Adrenal gland (tissue), 12 donors: ENCODE data around the gene OPCML. TPM values are rescaled to one million over a fixed set of nuclear protein-coding genes. Genes with fewer than 3 reads are reported as not detected.

Experiments used
- DNase-seq, 7 donors: peaks; one replicate each; pipeline ENCODE4 v3.0.0-alpha.2; 2019 to 2020
- H3K27ac ChIP-seq, 5 donors: fragments of 200-600 bp; sonication (generic) in 4 of 5; 1 replicate in 3 of 5; 2 replicates in 2 of 5; pipeline versions ENCODE4 v1.5.1 to v1.8.0; 2016 to 2020; ENCODE audit warnings: mild to moderate bottlenecking in 1 of 5
- H3K27me3 ChIP-seq: fragments of 200-600 bp; 2 replicates; pipeline ENCODE4 v1.8.0; 2021
- H3K36me3 ChIP-seq, 2 donors: fragments of 200-600 bp; replicated peaks in 1 of 2; 1 replicate in 1 of 2; 2 replicates in 1 of 2; pipeline versions ENCODE4 v1.5.1 to v1.8.0; 2018 to 2022
- H3K4me1 ChIP-seq, 2 donors: fragments of 200-600 bp; replicated peaks in 1 of 2; 1 replicate in 1 of 2; 2 replicates in 1 of 2; pipeline versions ENCODE4 v1.5.1 to v1.8.0; 2018 to 2021
- H3K4me3 ChIP-seq, 4 donors: fragments of 200-600 bp; sonication (generic) in 3 of 4; one replicate each; pipeline ENCODE4 v1.5.1; 2016 to 2018
- H3K9me3 ChIP-seq, 3 donors: fragments of 200-600 bp; sonication (generic) in 1 of 3; replicated peaks in 1 of 3; 1 replicate in 2 of 3; 2 replicates in 1 of 3; pipeline versions ENCODE4 v1.5.1 to v1.8.0; 2016 to 2021
- CTCF ChIP-seq, 6 experiments: fragments of 450-650 bp in 4 of 6; fragments of 200-600 bp in 2 of 6; sonication (generic) in 1 of 6; IDR thresholded peaks; 1 replicate in 5 of 6; 2 replicates in 1 of 6; pipeline versions ENCODE4 v1.5.1 to v1.8.0; 2016 to 2021; ENCODE audit warnings: antibody characterized with exemption in 6 of 6, mild to moderate bottlenecking in 2 of 6, moderate library complexity in 1 of 6
- POLR2A ChIP-seq, 2 donors: fragments of 450-650 bp; IDR thresholded peaks; one replicate each; pipeline ENCODE4 v1.6.1; 2017; ENCODE audit warnings: antibody characterized with exemption in 2 of 2, mild to moderate bottlenecking in 2 of 2, moderate library complexity in 1 of 2
- WGBS, 4 donors: extraction: QIAGEN DNeasy Blood & Tissue Kit in 2 of 4; methylation state at CpG; one replicate each; pipeline versions ENCODE4 v1.1.5 to v1.1.7; 2013 to 2017; 5-methylcytosine and 5-hydroxymethylcytosine counted together
- intact Hi-C, 2 donors: fragments of 100-400 bp; cut with DNase I; formaldehyde crosslinking; loops; one replicate each; pipeline versions ENCODE4 v1.14.1 to v1.15.0; 2022 to 2023
- polyA plus RNA-seq, 3 donors: library from polyadenylated mRNA; stranded (reverse); fragments of 200-250 nt in 2 of 3; fragments of 350-450 nt in 1 of 3; fragmentation: Illumina TruSeq in 1 of 3; extraction: RNeasy Lipid Tissue Mini Kit (QIAGEN cat#74804) in 1 of 3; gene quantifications; one replicate each; pipeline ENCODE4 v1.2.3, GENCODE V29; 2013 to 2014
- total RNA-seq, 9 donors: library from RNA; depleted of rRNA in 4 of 9; stranded (reverse); fragments of >200 nt in 4 of 9; fragments of 120-200 nt in 1 of 9; fragmentation: NEBNext Ultra II Directional in 1 of 9; extraction: Animal tissue kit (Norgen Biotek cat#: 25700) in 1 of 9; gene quantifications; one replicate each; pipeline versions ENCODE4 v1.1.0 to v1.2.4, GENCODE V29; 2013 to 2023
- donor health status: healthy with polysubstance abuse.
- donor health status: Bipolar disorder and iron deficiency.
- donor health status: DM: yes; HTN: yes; CAD: no.
- donor health status: DM: no; HTN: no; CAD: no.
- donor health status: DM: no; HTN: no; CAD: no.
- donor health status: DM: yes; HTN: yes; CAD: no.

OPCML gene
- total and polyA plus RNA-seq, 12 donors = 0.10 to 5.5 (median 0.72) TPM; not detected in 5

DNA sequence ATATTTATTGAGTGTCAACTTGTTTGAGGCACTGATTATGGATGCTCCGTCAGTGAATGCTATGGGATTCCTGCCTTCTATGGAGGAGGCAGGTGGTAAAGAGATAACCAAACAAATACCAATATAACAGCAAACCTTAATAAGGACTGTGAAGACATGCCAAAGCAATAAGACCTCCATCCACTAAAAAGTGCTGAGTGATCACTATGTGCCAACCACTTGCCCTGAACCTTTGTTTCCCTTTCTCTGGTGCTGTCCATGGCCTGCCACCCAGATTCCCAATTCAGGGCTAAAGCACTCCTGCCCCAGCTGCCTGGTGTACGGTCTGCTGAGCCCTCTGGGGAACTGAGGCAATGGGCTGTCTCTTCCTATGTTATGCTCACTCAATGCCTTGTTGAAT lies 1074.9 kb downstream of the OPCML start:
- WGBS, 4 donors = 79 to 93% (median 90%) methylated on average over 2 of the region's 2 CpGs
- Histone ChIP-seq H3K36me3 (no peaks in the 10 kb centered on the region), H3K27me3 (no peaks in the 10 kb centered on the region), H3K4me3 (no peak overlapping the region), H3K9me3 (no peaks in the 10 kb centered on the region), H3K4me1 (no peaks in the 10 kb centered on the region), H3K27ac (no peak overlapping the region)
- no peak for TF ChIP-seq POLR2A (IDR thresholded peaks at IDR 0.05)
- TF ChIP-seq CTCF (IDR thresholded peaks at IDR 0.05) = no peak
- no peak for DNase-seq
- intact Hi-C loops = no loop called here

- TF ChIP-seq CTCF (IDR thresholded peaks at IDR 0.05) (no peak), POLR2A (IDR thresholded peaks at IDR 0.05) (no peak)
- Histone ChIP-seq H3K27me3 (no peaks in the 10 kb centered on the region), H3K36me3 (no peaks in the 10 kb centered on the region), H3K9me3 (no peaks in the 10 kb centered on the region), H3K4me3 (no peak overlapping the region), H3K4me1 (no peaks in the 10 kb centered on the region), H3K27ac (no peak overlapping the region)
- DNase-seq = no peak
- 74 to 83% (median 77%) methylated on average over 8 of the region's 8 CpGs for WGBS, 4 donors
- intact Hi-C loops = no loop called here
Observed at GRCh38 chr11:132456751-132457328, 1075.5 kb downstream of the OPCML start.

DNA sequence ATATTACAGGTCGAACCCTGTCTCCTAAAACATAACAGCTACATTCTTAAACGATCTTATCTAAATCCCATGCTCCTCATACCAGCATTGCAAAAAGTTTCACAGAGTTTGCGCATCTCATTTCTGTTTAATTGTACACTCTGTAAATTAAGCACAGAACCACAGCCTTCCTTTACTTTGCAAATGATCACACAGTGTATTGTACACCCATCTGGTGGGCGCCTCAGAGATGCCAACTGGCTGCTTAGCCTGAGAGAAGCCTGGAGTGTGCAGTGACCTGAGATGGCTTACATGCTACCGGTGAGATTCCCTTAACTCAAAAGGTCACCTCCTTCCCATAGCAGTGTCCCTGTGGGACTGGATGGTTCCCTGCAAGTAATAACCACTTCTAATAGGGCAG lies 1077.3 kb downstream of the OPCML start:
- intact Hi-C loops = no loop called here
- 69 to 79% (median 72%) methylated on average over 5 of the region's 5 CpGs for WGBS, 4 donors
- Histone ChIP-seq H3K27me3 (no peaks in the 10 kb centered on the region), H3K36me3 (no peaks in the 10 kb centered on the region), H3K4me1 (no peaks in the 10 kb centered on the region), H3K9me3 (no peaks in the 10 kb centered on the region), H3K4me3 (no peak overlapping the region), H3K27ac (no peak overlapping the region)
- DNase-seq = no peak
- TF ChIP-seq POLR2A (IDR thresholded peaks at IDR 0.05) = no peak
- no peak for TF ChIP-seq CTCF (IDR thresholded peaks at IDR 0.05)

DNA sequence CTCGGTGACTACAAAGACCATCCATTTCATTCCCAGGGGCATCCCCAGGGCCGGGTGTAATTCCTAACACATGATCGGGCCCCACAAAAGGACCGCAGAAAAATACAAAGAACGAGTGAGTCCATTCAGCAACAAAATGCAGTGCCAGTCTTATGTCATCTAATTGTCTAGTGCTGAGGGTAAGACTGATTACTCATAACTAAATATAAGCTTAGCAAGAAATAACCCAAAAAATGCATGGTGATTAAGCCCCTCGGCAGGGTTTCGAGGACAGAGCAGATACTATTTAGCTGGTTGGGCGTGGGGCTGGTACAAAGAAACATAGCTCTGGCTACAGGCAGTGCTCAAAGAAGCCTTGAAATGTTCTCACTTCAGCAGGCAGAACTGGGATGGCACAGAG lies 1078.9 kb downstream of the OPCML start:
- intact Hi-C loops = no loop called here
- no peaks in the 10 kb centered on the region for H3K4me1 ChIP-seq
- no peaks in the 10 kb centered on the region for H3K36me3 ChIP-seq
- no peaks in the 10 kb centered on the region for H3K27me3 ChIP-seq
- no peak for DNase-seq
- no peak overlapping the region for H3K27ac ChIP-seq
- TF ChIP-seq CTCF (IDR thresholded peaks at IDR 0.05) (no peak), POLR2A (IDR thresholded peaks at IDR 0.05) (no peak)
- no peaks in the 10 kb centered on the region for H3K9me3 ChIP-seq
- H3K4me3 ChIP-seq = no peak overlapping the region
- WGBS, 4 donors = 79 to 87% (median 84%) methylated on average over 8 of the region's 8 CpGs
